NCI-H2081 treated with DMSO at 0.1 percent for 48 hours (cell line): ENCODE data around the gene CFAP46.

Experiments
- DNase-seq: peaks from one replicate; lab custom pipeline; 2025; lab: John Stamatoyannopoulos, UW

CFAP46 gene

GRCh38 chr10:132942101-132943057 is at the start of gene CFAP46:
CFAP46 (minus strand) TSS chr10:132942570; CDS start chr10:132942484, 86 bp downstream.
- DNase-seq: no peak

- no peak for DNase-seq
Observed at GRCh38 chr10:132991706-132992432, 49.5 kb upstream of the CFAP46 start.

- DNase-seq: no peak
Observed at GRCh38 chr10:132990684-132991545, 48.5 kb upstream of the CFAP46 start.

GRCh38 chr10:132989476-132990415 is 47.4 kb upstream of the CFAP46 start:
- DNase-seq: no peak

- DNase-seq: no peak
Observed at GRCh38 chr10:132988988-132989387, 46.6 kb upstream of the CFAP46 start.

GRCh38 chr10:132987671-132988571 is 45.6 kb upstream of the CFAP46 start:
- DNase-seq: no peak

GRCh38 chr10:132986978-132987377 is 44.6 kb upstream of the CFAP46 start:
- no peak for DNase-seq

GRCh38 chr10:132986576-132986975 is 44.2 kb upstream of the CFAP46 start:
- DNase-seq: no peak

GRCh38 chr10:132986076-132986475 is 43.7 kb upstream of the CFAP46 start:
- no peak for DNase-seq

GRCh38 chr10:132985546-132985900 is 43.2 kb upstream of the CFAP46 start:
- DNase-seq: no peak

- no peak for DNase-seq
Observed at GRCh38 chr10:132984801-132985545, 42.6 kb upstream of the CFAP46 start.

- no peak for DNase-seq
Observed at GRCh38 chr10:132984008-132984295, 41.6 kb upstream of the CFAP46 start.

- DNase-seq: no peak
Observed at GRCh38 chr10:132983252-132984007, 41.1 kb upstream of the CFAP46 start.

GRCh38 chr10:132982301-132982989 is 40.1 kb upstream of the CFAP46 start:
- no peak for DNase-seq

GRCh38 chr10:132981746-132982145 is 39.4 kb upstream of the CFAP46 start:
- no peak for DNase-seq

GRCh38 chr10:132981173-132981555 is 38.8 kb upstream of the CFAP46 start:
- no peak for DNase-seq

- DNase-seq: no peak
Observed at GRCh38 chr10:132980426-132981172, 38.2 kb upstream of the CFAP46 start.
